Natural killer cell treated with Interleukin-12 subunit alpha and Interleukin-12 subunit beta and Interleukin-15 and Interleukin-18, amount 100 ng/mL, for 72 hours (primary cell): ENCODE measurements around the gene TRPV6. TPM values are rescaled to one million over a fixed set of nuclear protein-coding genes. Genes with fewer than 3 reads are reported as not detected.
A peak's percentile ranks its signal among the peaks of the same experiment; 100 is the strongest.

Source experiments
- ATAC-seq, 2 donors: fragments of 150-1000 bp; cut with Tn5 transposase in 1 of 2; sonication (Bioruptor Pico), chemical (Tn5 transposase) in 1 of 2; 2 replicates each; pipeline ENCODE4 v1.10.0; 2021
- DNase-seq: peaks from one replicate; pipeline ENCODE4 v3.0.0; 2022; ENCODE audit warnings: low spot score
- H3K27ac Mint-ChIP-seq, 2 donors: 1 replicate in 1 of 2; 2 replicates in 1 of 2; pipeline ENCODE4 v1.8.0; 2022; ENCODE audit warnings: mixed read lengths in 2 of 2, mild to moderate bottlenecking in 1 of 2, moderate library complexity in 1 of 2
- H3K27me3 Mint-ChIP-seq, 2 donors: 1 replicate in 1 of 2; 2 replicates in 1 of 2; pipeline ENCODE4 v1.8.0; 2022; ENCODE audit warnings: mixed read lengths in 2 of 2
- H3K36me3 Mint-ChIP-seq: one replicate; pipeline ENCODE4 v1.8.0; 2022; ENCODE audit warnings: mixed read lengths
- H3K4me1 Mint-ChIP-seq, 2 donors: 1 replicate in 1 of 2; 2 replicates in 1 of 2; pipeline ENCODE4 v1.8.0; 2022; ENCODE audit warnings: low read depth in 2 of 2, mixed read lengths in 2 of 2, mild to moderate bottlenecking in 1 of 2
- H3K4me3 Mint-ChIP-seq: one replicate; pipeline ENCODE4 v1.8.0; 2022; ENCODE audit warnings: mixed read lengths
- H3K9me3 Mint-ChIP-seq: 2 replicates; pipeline ENCODE4 v1.8.0; 2022; ENCODE audit warnings: mixed read lengths
- total RNA-seq, 2 donors: library from RNA; stranded (reverse); gene quantifications; one replicate each; pipeline ENCODE4 v1.2.3, GENCODE V29; 2022

The TRPV6 gene
- total RNA-seq, 2 donors from 2014 or later: not detected

- peaks cover 21 to 51% of the 10 kb centered on the region in 2 donors for H3K27me3 Mint-ChIP-seq
- H3K9me3 Mint-ChIP-seq: no peaks in the 10 kb centered on the region
- H3K4me1 Mint-ChIP-seq: no peaks in the 10 kb centered on the region
- H3K4me3 Mint-ChIP-seq: no peak overlapping the region
- H3K36me3 Mint-ChIP-seq: no peaks in the 10 kb centered on the region
- ATAC-seq (no peak), DNase-seq (no peak)
- no peak overlapping the region for H3K27ac Mint-ChIP-seq
Measured at GRCh38 chr7:142916508-142916907, 31.0 kb upstream of the TRPV6 start.

GRCh38 chr7:142915315-142915714, 29.8 kb upstream of the TRPV6 start:
- ATAC-seq (peak in 1 of 2 donors; percentile 16), DNase-seq (no peak)
- no peaks in the 10 kb centered on the region for H3K4me1 Mint-ChIP-seq
- H3K36me3 Mint-ChIP-seq: no peaks in the 10 kb centered on the region
- H3K9me3 Mint-ChIP-seq: no peaks in the 10 kb centered on the region
- H3K27ac Mint-ChIP-seq: no peak overlapping the region
- peaks cover 24 to 51% of the 10 kb centered on the region in 2 donors for H3K27me3 Mint-ChIP-seq
- no peak overlapping the region for H3K4me3 Mint-ChIP-seq

GRCh38 chr7:142914121-142914520, 28.6 kb upstream of the TRPV6 start:
- no peak for DNase-seq
- Mint-ChIP-seq H3K36me3 (no peaks in the 10 kb centered on the region), H3K27me3 (peaks cover 27 to 55% of the 10 kb centered on the region in 2 donors), H3K27ac (no peak overlapping the region), H3K9me3 (no peaks in the 10 kb centered on the region), H3K4me1 (no peaks in the 10 kb centered on the region), H3K4me3 (no peak overlapping the region)
- ATAC-seq: no peak

- H3K27me3 Mint-ChIP-seq: peaks cover 30 to 58% of the 10 kb centered on the region in 2 donors
- H3K9me3 Mint-ChIP-seq: no peaks in the 10 kb centered on the region
- ATAC-seq (no peak), DNase-seq (no peak)
- no peaks in the 10 kb centered on the region for H3K4me1 Mint-ChIP-seq
- no peak overlapping the region for H3K4me3 Mint-ChIP-seq
- H3K36me3 Mint-ChIP-seq: no peaks in the 10 kb centered on the region
- no peak overlapping the region for H3K27ac Mint-ChIP-seq
Measured at GRCh38 chr7:142913566-142913965, 28.0 kb upstream of the TRPV6 start.

- DNase-seq: no peak
- Mint-ChIP-seq H3K9me3 (no peaks in the 10 kb centered on the region), H3K36me3 (no peaks in the 10 kb centered on the region), H3K27me3 (peaks cover 27 to 55% of the 10 kb centered on the region in 2 donors), H3K27ac (no peak overlapping the region), H3K4me1 (no peaks in the 10 kb centered on the region), H3K4me3 (no peak overlapping the region)
- ATAC-seq: no peak
Measured at GRCh38 chr7:142913051-142913450, 27.5 kb upstream of the TRPV6 start.

GRCh38 chr7:142910481-142910880, 24.9 kb upstream of the TRPV6 start:
- H3K4me3 Mint-ChIP-seq: no peak overlapping the region
- no peaks in the 10 kb centered on the region for H3K36me3 Mint-ChIP-seq
- H3K4me1 Mint-ChIP-seq: no peaks in the 10 kb centered on the region
- ATAC-seq (no peak), DNase-seq (no peak)
- peaks cover 35 to 52% of the 10 kb centered on the region in 2 donors for H3K27me3 Mint-ChIP-seq
- H3K27ac Mint-ChIP-seq: no peak overlapping the region
- H3K9me3 Mint-ChIP-seq: no peaks in the 10 kb centered on the region

- Mint-ChIP-seq H3K36me3 (no peaks in the 10 kb centered on the region), H3K9me3 (no peaks in the 10 kb centered on the region), H3K27ac (no peak overlapping the region), H3K4me1 (no peaks in the 10 kb centered on the region), H3K4me3 (no peak overlapping the region), H3K27me3 (peaks cover 35 to 52% of the 10 kb centered on the region in 2 donors)
- ATAC-seq (no peak), DNase-seq (no peak)
Measured at GRCh38 chr7:142910031-142910433, 24.5 kb upstream of the TRPV6 start.

- Mint-ChIP-seq H3K27me3 (peaks cover 33 to 48% of the 10 kb centered on the region in 2 donors), H3K9me3 (no peaks in the 10 kb centered on the region), H3K4me1 (no peaks in the 10 kb centered on the region), H3K36me3 (no peaks in the 10 kb centered on the region), H3K27ac (no peak overlapping the region), H3K4me3 (no peak overlapping the region)
- DNase-seq: no peak
- ATAC-seq: peak; percentile 49 to 62
Measured at GRCh38 chr7:142908921-142909890, 23.7 kb upstream of the TRPV6 start.

GRCh38 chr7:142908290-142908689, 22.7 kb upstream of the TRPV6 start:
- H3K4me1 Mint-ChIP-seq: no peaks in the 10 kb centered on the region
- no peak overlapping the region for H3K27ac Mint-ChIP-seq
- H3K4me3 Mint-ChIP-seq: no peak overlapping the region
- no peak for ATAC-seq
- no peaks in the 10 kb centered on the region for H3K36me3 Mint-ChIP-seq
- H3K9me3 Mint-ChIP-seq: no peaks in the 10 kb centered on the region
- H3K27me3 Mint-ChIP-seq: peaks cover 29 to 41% of the 10 kb centered on the region in 2 donors
- no peak for DNase-seq

GRCh38 chr7:142906643-142907042, 21.1 kb upstream of the TRPV6 start:
- Mint-ChIP-seq H3K27me3 (peaks cover 34 to 47% of the 10 kb centered on the region in 2 donors), H3K27ac (no peak overlapping the region), H3K9me3 (no peaks in the 10 kb centered on the region), H3K4me3 (no peak overlapping the region), H3K36me3 (no peaks in the 10 kb centered on the region), H3K4me1 (no peaks in the 10 kb centered on the region)
- ATAC-seq (no peak), DNase-seq (no peak)

GRCh38 chr7:142905759-142906158, 20.2 kb upstream of the TRPV6 start:
- no peaks in the 10 kb centered on the region for H3K36me3 Mint-ChIP-seq
- H3K4me1 Mint-ChIP-seq: no peaks in the 10 kb centered on the region
- peaks cover 29 to 42% of the 10 kb centered on the region in 2 donors for H3K27me3 Mint-ChIP-seq
- ATAC-seq (no peak), DNase-seq (no peak)
- no peak overlapping the region for H3K4me3 Mint-ChIP-seq
- H3K27ac Mint-ChIP-seq: no peak overlapping the region
- no peaks in the 10 kb centered on the region for H3K9me3 Mint-ChIP-seq

GRCh38 chr7:142904128-142904527, 18.6 kb upstream of the TRPV6 start:
- H3K36me3 Mint-ChIP-seq: no peaks in the 10 kb centered on the region
- no peak for ATAC-seq
- H3K27me3 Mint-ChIP-seq: peaks cover 31 to 47% of the 10 kb centered on the region in 2 donors
- no peak overlapping the region for H3K4me3 Mint-ChIP-seq
- H3K4me1 Mint-ChIP-seq: no peaks in the 10 kb centered on the region
- no peak overlapping the region for H3K27ac Mint-ChIP-seq
- no peaks in the 10 kb centered on the region for H3K9me3 Mint-ChIP-seq
- no peak for DNase-seq

- Mint-ChIP-seq H3K4me3 (no peak overlapping the region), H3K4me1 (no peaks in the 10 kb centered on the region), H3K9me3 (no peaks in the 10 kb centered on the region), H3K36me3 (no peaks in the 10 kb centered on the region), H3K27ac (no peak overlapping the region), H3K27me3 (peaks cover 29 to 46% of the 10 kb centered on the region in 2 donors)
- DNase-seq (no peak), ATAC-seq (no peak)
Measured at GRCh38 chr7:142901426-142902259, 16.1 kb upstream of the TRPV6 start.

- Mint-ChIP-seq H3K9me3 (no peaks in the 10 kb centered on the region), H3K27ac (no peak overlapping the region), H3K27me3 (peaks cover 28 to 46% of the 10 kb centered on the region in 2 donors), H3K4me3 (no peak overlapping the region), H3K36me3 (no peaks in the 10 kb centered on the region), H3K4me1 (no peaks in the 10 kb centered on the region)
- no peak for ATAC-seq
- no peak for DNase-seq
Measured at GRCh38 chr7:142899661-142900060, 14.1 kb upstream of the TRPV6 start.
